KMS-11 (cell line): ENCODE measurements around the gene SECISBP2.
A peak's percentile ranks its signal among the peaks of the same experiment; 100 is the strongest.

Experiments used
- H2AFZ ChIP-seq: fragments of 200-600 bp; sonication (generic); 2 replicates; pipeline ENCODE4 v1.6.1; 2016; ENCODE audit warnings: antibody characterized with exemption, mixed run types, low read depth
- H3K27ac ChIP-seq: fragments of 200-600 bp; sonication (generic); 2 replicates; pipeline ENCODE4 v1.6.1; 2016; ENCODE audit warnings: mild to moderate bottlenecking, mixed run types
- H3K27me3 ChIP-seq: fragments of 200-600 bp; sonication (generic); 2 replicates; pipeline ENCODE4 v1.6.1; 2017; ENCODE audit warnings: mild to moderate bottlenecking, low read depth, mixed run types, moderate library complexity; ENCODE audit not compliant: insufficient read depth
- H3K36me3 ChIP-seq: fragments of 200-600 bp; sonication (generic); 2 replicates; pipeline ENCODE4 v1.6.1; 2017; ENCODE audit warnings: mild to moderate bottlenecking, mixed run types; ENCODE audit not compliant: insufficient read depth
- H3K4me1 ChIP-seq: fragments of 200-600 bp; sonication (generic); 2 replicates; pipeline ENCODE4 v1.6.1; 2016; ENCODE audit warnings: mild to moderate bottlenecking, low read depth, mixed run types; ENCODE audit not compliant: poor library complexity, severe bottlenecking
- H3K4me2 ChIP-seq: fragments of 200-600 bp; sonication (generic); 2 replicates; pipeline ENCODE4 v1.7.0; 2016; ENCODE audit warnings: mild to moderate bottlenecking, mixed run types
- H3K4me3 ChIP-seq: fragments of 200-600 bp; sonication (generic); IDR thresholded peaks from 2 replicates; pipeline ENCODE4 v1.6.1; 2017; ENCODE audit warnings: low read depth, low read length, mixed read lengths; ENCODE audit not compliant: insufficient read depth
- H3K79me2 ChIP-seq: fragments of 200-600 bp; sonication (generic); 2 replicates; pipeline ENCODE4 v1.6.1; 2016; ENCODE audit warnings: low read depth, mixed run types; ENCODE audit not compliant: insufficient read depth
- H3K9ac ChIP-seq: fragments of 200-600 bp; sonication (generic); 2 replicates; pipeline ENCODE4 v1.6.1; 2016; ENCODE audit warnings: mild to moderate bottlenecking, mixed run types
- H4K20me1 ChIP-seq: fragments of 200-600 bp; sonication (generic); 2 replicates; pipeline ENCODE4 v1.6.1; 2016; ENCODE audit warnings: mild to moderate bottlenecking, mixed run types; ENCODE audit not compliant: insufficient read depth
- CTCF ChIP-seq: fragments of 200-600 bp; sonication (generic); conservative IDR thresholded peaks from 2 replicates; pipeline ENCODE4 v1.6.1; 2017; ENCODE audit warnings: low read depth, mild to moderate bottlenecking, antibody characterized with exemption, low read length, moderate library complexity, mixed read lengths

Gene SECISBP2

GRCh38 chr9:89315482-89315881 lies 2.8 kb upstream of the SECISBP2 start:
- Histone ChIP-seq H3K4me3 (no peak overlapping the region), H3K27ac (peak overlapping the region; percentile 59; the same call in 1 of the 2 replicates), H3K36me3 (peaks cover 21% of the 10 kb centered on the region; the same call in 1 of the 2 replicates), H3K4me2 (peak overlapping the region; percentile 91; the same call in 1 of the 2 replicates), H3K9ac (no peak overlapping the region), H3K4me1 (peaks cover 62% of the 10 kb centered on the region), H2AFZ (no peak overlapping the region), H3K27me3 (no peaks in the 10 kb centered on the region), H3K79me2 (peaks cover 85% of the 10 kb centered on the region), H4K20me1 (peaks cover 33% of the 10 kb centered on the region)
- TF ChIP-seq CTCF = no peak

- peaks cover 21% of the 10 kb centered on the region; the same call in 1 of the 2 replicates for H3K36me3 ChIP-seq
- no peak overlapping the region for H3K4me3 ChIP-seq
- peaks cover 80% of the 10 kb centered on the region for H3K4me1 ChIP-seq
- peaks cover 25% of the 10 kb centered on the region for H4K20me1 ChIP-seq
- H3K27me3 ChIP-seq = no peaks in the 10 kb centered on the region
- no peak for TF ChIP-seq CTCF
- peaks cover 90% of the 10 kb centered on the region for H3K79me2 ChIP-seq
- no peak overlapping the region for H2AFZ ChIP-seq
- peak overlapping the region; percentile 86; the same call in 1 of the 2 replicates for H3K9ac ChIP-seq
- peak overlapping the region; percentile 91 for H3K27ac ChIP-seq
- H3K4me2 ChIP-seq = peak overlapping the region; percentile 84; the same call in 1 of the 2 replicates
These were observed 1.0 kb upstream of the SECISBP2 start for GRCh38 chr9:89317282-89317681.

- H3K4me1 ChIP-seq = peaks cover 88% of the 10 kb centered on the region
- H3K27me3 ChIP-seq = no peaks in the 10 kb centered on the region
- peak; percentile 75 for TF ChIP-seq CTCF
- no peak overlapping the region for H3K4me3 ChIP-seq
- H2AFZ ChIP-seq = peak overlapping the region; percentile 9
- H3K79me2 ChIP-seq = peaks cover 89% of the 10 kb centered on the region
- 0 out of 2 replicates have a peak, but pooled peaks cover 6% of the 10 kb centered on the region for H4K20me1 ChIP-seq
- H3K9ac ChIP-seq = peak overlapping the region; percentile 86
- peaks cover 21% of the 10 kb centered on the region; the same call in 1 of the 2 replicates for H3K36me3 ChIP-seq
- H3K27ac ChIP-seq = peak overlapping the region; percentile 91
- H3K4me2 ChIP-seq = peak overlapping the region; percentile 73
These were observed 960 bp downstream of the SECISBP2 start for GRCh38 chr9:89319015-89319905.

- no peak overlapping the region for H3K4me3 ChIP-seq
- H3K4me2 ChIP-seq = peak overlapping the region; percentile 37
- H3K27me3 ChIP-seq = no peaks in the 10 kb centered on the region
- no peak overlapping the region for H2AFZ ChIP-seq
- no peak for TF ChIP-seq CTCF
- H3K9ac ChIP-seq = no peak overlapping the region
- H4K20me1 ChIP-seq = no peaks in the 10 kb centered on the region
- H3K27ac ChIP-seq = no peak overlapping the region
- no peaks in the 10 kb centered on the region; the same call in 1 of the 2 replicates for H3K36me3 ChIP-seq
- peaks cover 63% of the 10 kb centered on the region for H3K79me2 ChIP-seq
- peaks cover 65% of the 10 kb centered on the region for H3K4me1 ChIP-seq
These were observed 5.1 kb downstream of the SECISBP2 start for GRCh38 chr9:89323390-89323789.
